Calu3 (cell line): Measurements from ENCODE around the gene STX8. TPM values are rescaled to one million over a fixed set of nuclear protein-coding genes. Genes with fewer than 3 reads are reported as not detected.

Experiments
- BruUV-seq: library from RNA; stranded (reverse); fragments of 400-500 nt; replicated peaks from 2 replicates; lab custom pipeline; 2021; lab: Mats Ljungman, UMichigan
- CTCF ChIA-PET: fragments of 300-600 bp; sonication (Branson Sonifier 250); formaldehyde crosslinking; loops from one replicate; lab custom pipeline; 2022; ENCODE audit warnings: antibody characterized with exemption; lab: Charles Lee
- DNase-seq: peaks from one replicate; pipeline ENCODE4 v3.0.0; 2022
- H3K27ac Mint-ChIP-seq: one replicate; pipeline ENCODE4 v1.8.0; 2022; ENCODE audit warnings: mixed read lengths; ENCODE audit not compliant: unreplicated experiment
- H3K27me3 Mint-ChIP-seq: one replicate; pipeline ENCODE4 v1.8.0; 2022; ENCODE audit warnings: mixed read lengths; ENCODE audit not compliant: unreplicated experiment
- H3K36me3 Mint-ChIP-seq: one replicate; pipeline ENCODE4 v1.8.0; 2022; ENCODE audit warnings: mild to moderate bottlenecking, moderate library complexity, mixed read lengths; ENCODE audit not compliant: insufficient read depth, unreplicated experiment
- H3K4me1 Mint-ChIP-seq: one replicate; pipeline ENCODE4 v1.8.0; 2022; ENCODE audit warnings: mild to moderate bottlenecking, low read depth, mixed read lengths; ENCODE audit not compliant: unreplicated experiment
- H3K4me3 Mint-ChIP-seq: one replicate; pipeline ENCODE4 v1.8.0; 2022; ENCODE audit warnings: mild to moderate bottlenecking, low read depth, moderate library complexity, mixed read lengths; ENCODE audit not compliant: unreplicated experiment
- H3K9me3 Mint-ChIP-seq: one replicate; pipeline ENCODE4 v1.8.0; 2022; ENCODE audit warnings: low read depth, mixed read lengths; ENCODE audit not compliant: unreplicated experiment
- CTCF ChIP-seq: fragments of 200-600 bp; IDR thresholded peaks from one replicate; pipeline ENCODE4 v1.8.0; 2022; ENCODE audit warnings: antibody characterized with exemption; ENCODE audit not compliant: unreplicated experiment
- intact Hi-C: fragments of 100-400 bp; cut with micrococcal nuclease; formaldehyde crosslinking; loops from one replicate; pipeline ENCODE4 v1.10.0; 2022; ENCODE audit not compliant: unreplicated experiment
- total RNA-seq: library from RNA; stranded (reverse); gene quantifications from 2 replicates; pipeline ENCODE4 v1.2.3, GENCODE V29; 2022

The STX8 gene
- total RNA-seq, 1 experiment from 2014 or later, result 32.4 TPM

GRCh38 chr17:9209781-9210370, 365.7 kb downstream of the STX8 start:
- CTCF ChIA-PET, result interaction anchor here (1.1 kb wide), 1 partner anchor 12 kb away, joined by 4 read pairs; no protein-coding TSS in a partner anchor
- no peaks in the 10 kb centered on the region for H3K4me1 Mint-ChIP-seq
- H3K36me3 Mint-ChIP-seq, result no peaks in the 10 kb centered on the region
- H3K27ac Mint-ChIP-seq, result no peak overlapping the region
- no TSS peak for BruUV-seq
- no peaks in the 10 kb centered on the region for H3K9me3 Mint-ChIP-seq
- H3K4me3 Mint-ChIP-seq, result no peak overlapping the region
- peaks cover 47% of the 10 kb centered on the region for H3K27me3 Mint-ChIP-seq
- no peak for TF ChIP-seq CTCF
- intact Hi-C loops, result no loop called here
- DNase-seq, result no peak

- H3K4me3 Mint-ChIP-seq, result no peak overlapping the region
- no peaks in the 10 kb centered on the region for H3K9me3 Mint-ChIP-seq
- CTCF ChIA-PET, result interaction anchor here (1.1 kb wide), 1 partner anchor 11 kb away, joined by 4 read pairs; no protein-coding TSS in a partner anchor
- H3K27me3 Mint-ChIP-seq, result peaks cover 52% of the 10 kb centered on the region
- no peaks in the 10 kb centered on the region for H3K36me3 Mint-ChIP-seq
- intact Hi-C loops, result no loop called here
- no peak for TF ChIP-seq CTCF
- DNase-seq, result no peak
- no peak overlapping the region for H3K27ac Mint-ChIP-seq
- BruUV-seq, result no TSS peak
- no peaks in the 10 kb centered on the region for H3K4me1 Mint-ChIP-seq
Observed at GRCh38 chr17:9209347-9209746, 366.3 kb downstream of the STX8 start.

- Mint-ChIP-seq H3K36me3 (no peaks in the 10 kb centered on the region), H3K27ac (no peak overlapping the region), H3K4me1 (no peaks in the 10 kb centered on the region), H3K27me3 (peaks cover 60% of the 10 kb centered on the region), H3K9me3 (no peaks in the 10 kb centered on the region), H3K4me3 (no peak overlapping the region)
- no TSS peak for BruUV-seq
- CTCF ChIA-PET, result no interaction called here
- intact Hi-C loops, result no loop called here
- no peak for DNase-seq
- no peak for TF ChIP-seq CTCF
Observed at GRCh38 chr17:9208381-9209105, 367.1 kb downstream of the STX8 start.

GRCh38 chr17:9206741-9207332, 368.8 kb downstream of the STX8 start:
- no TSS peak for BruUV-seq
- H3K4me3 Mint-ChIP-seq, result no peak overlapping the region
- H3K4me1 Mint-ChIP-seq, result no peaks in the 10 kb centered on the region

More at GRCh38 chr17:9206741-9207332, 368.8 kb downstream of the STX8 start:
- H3K27me3 Mint-ChIP-seq, result peaks cover 62% of the 10 kb centered on the region
- DNase-seq, result no peak
- CTCF ChIA-PET, result interaction anchor here (0.6 kb wide), 1 partner anchor 11 kb away, joined by 3 read pairs; no protein-coding TSS in a partner anchor
- H3K9me3 Mint-ChIP-seq, result no peaks in the 10 kb centered on the region
- intact Hi-C loops, result no loop called here
- H3K36me3 Mint-ChIP-seq, result no peaks in the 10 kb centered on the region
- no peak overlapping the region for H3K27ac Mint-ChIP-seq
- TF ChIP-seq CTCF, result no peak
